ENCODE measurements around the gene ZNF620.

Gene ZNF620

GRCh38 chr3:40487172-40487571, 18.7 kb upstream of the ZNF620 start:
- H3K4me2 ChIP-seq = no peak overlapping the region
- TF ChIP-seq Cebpa-rat (IDR thresholded peaks at IDR 0.05) = no peak
- H4K20me1 ChIP-seq = no peaks in the 10 kb centered on the region
- 0 out of 20 replicates have a peak, but pooled peaks cover 0 to under 1% (median 0%) of the 10 kb centered on the region in 10 experiments for H3K4me1 ChIP-seq
- peak overlapping the region in 3 of 10 experiments; percentile 7 to 18 (median 15); a peak in 1 of 20 replicates for H3K4me3 ChIP-seq
- H3K9me3 ChIP-seq (replicated peaks in 1 of 11) = peaks cover 34 to 47% (median 42%) of the 10 kb centered on the region in 11 experiments
- H3K9ac ChIP-seq = no peak overlapping the region
- no peaks in the 10 kb centered on the region for H3K27me3 ChIP-seq
- H3K27ac ChIP-seq = no peak overlapping the region
- peaks cover 63 to 83% (median 74%) of the 10 kb centered on the region in 11 experiments for H3K36me3 ChIP-seq

- Histone ChIP-seq H3K27me3 (no peaks in the 10 kb centered on the region), H3K4me1 (no peaks in the 10 kb centered on the region), H3K4me2 (no peak overlapping the region), H3K9me3 (replicated peaks in 1 of 11) (peaks cover 28 to 33% (median 30%) of the 10 kb centered on the region in 11 experiments), H3K36me3 (peaks cover 26 to 45% (median 37%) of the 10 kb centered on the region in 11 experiments), H3K9ac (no peak overlapping the region), H3K27ac (no peak overlapping the region), H3K4me3 (no peak overlapping the region), H4K20me1 (no peaks in the 10 kb centered on the region)
- no peak for TF ChIP-seq Cebpa-rat (IDR thresholded peaks at IDR 0.05)
These were observed 14.9 kb upstream of the ZNF620 start for GRCh38 chr3:40490916-40491315.

GRCh38 chr3:40494698-40495097, 11.1 kb upstream of the ZNF620 start:
- H3K9me3 ChIP-seq (replicated peaks in 1 of 11) = no peaks in the 10 kb centered on the region

GRCh38 chr3:40497288-40497687, 8.6 kb upstream of the ZNF620 start:
- H4K20me1 ChIP-seq = no peaks in the 10 kb centered on the region
- no peak overlapping the region for H3K9ac ChIP-seq
- H3K36me3 ChIP-seq = 0 out of 22 replicates have a peak, but pooled peaks cover 0 to 4% (median 0%) of the 10 kb centered on the region in 11 experiments
- no peak for TF ChIP-seq Cebpa-rat (IDR thresholded peaks at IDR 0.05)
- H3K4me2 ChIP-seq = no peak overlapping the region
- H3K4me3 ChIP-seq = no peak overlapping the region
- 0 out of 22 replicates have a peak, but pooled peaks cover 0 to 4% (median 0%) of the 10 kb centered on the region in 11 experiments for H3K9me3 ChIP-seq (replicated peaks in 1 of 11)
- no peaks in the 10 kb centered on the region for H3K27me3 ChIP-seq
- no peak overlapping the region for H3K27ac ChIP-seq
- H3K4me1 ChIP-seq = no peaks in the 10 kb centered on the region

More at GRCh38 chr3:40494698-40495097, 11.1 kb upstream of the ZNF620 start:
- no peak overlapping the region for H3K27ac ChIP-seq
- H4K20me1 ChIP-seq = no peaks in the 10 kb centered on the region
- peaks cover 0 to 11% (median under 1%) of the 10 kb centered on the region in 11 experiments; a peak in 5 of 22 replicates for H3K36me3 ChIP-seq
- H3K27me3 ChIP-seq = no peaks in the 10 kb centered on the region
- no peak overlapping the region for H3K4me2 ChIP-seq
- no peak overlapping the region for H3K9ac ChIP-seq
- no peak for TF ChIP-seq Cebpa-rat (IDR thresholded peaks at IDR 0.05)
- no peaks in the 10 kb centered on the region for H3K4me1 ChIP-seq
- no peak overlapping the region for H3K4me3 ChIP-seq

GRCh38 chr3:40499952-40500351, 5.9 kb upstream of the ZNF620 start:
- Histone ChIP-seq H3K27ac (no peak overlapping the region), H3K9ac (no peak overlapping the region), H3K4me2 (no peak overlapping the region), H3K27me3 (peaks cover 0 to 3% (median 0%) of the 10 kb centered on the region in 11 experiments; a peak in 4 of 22 replicates), H3K4me1 (no peaks in the 10 kb centered on the region), H3K9me3 (replicated peaks in 1 of 11) (peaks cover 0 to 9% (median 0%) of the 10 kb centered on the region in 11 experiments; a peak in 3 of 22 replicates), H4K20me1 (no peaks in the 10 kb centered on the region), H3K4me3 (no peak overlapping the region), H3K36me3 (0 out of 22 replicates have a peak, but pooled peaks cover 0 to 4% (median 0%) of the 10 kb centered on the region in 11 experiments)
- TF ChIP-seq Cebpa-rat (IDR thresholded peaks at IDR 0.05) = no peak

GRCh38 chr3:40502034-40502433, 3.8 kb upstream of the ZNF620 start:
- Histone ChIP-seq H3K36me3 (0 out of 22 replicates have a peak, but pooled peaks cover 0 to 4% (median 0%) of the 10 kb centered on the region in 11 experiments), H3K4me1 (peaks cover 0 to 7% (median 5%) of the 10 kb centered on the region in 10 experiments; a peak in 10 of 20 replicates), H3K27me3 (peaks cover 8 to 18% (median 13%) of the 10 kb centered on the region in 11 experiments; a peak in 21 of 22 replicates), H3K27ac (no peak overlapping the region), H3K9ac (no peak overlapping the region), H4K20me1 (no peaks in the 10 kb centered on the region), H3K4me2 (no peak overlapping the region), H3K9me3 (replicated peaks in 1 of 11) (peaks cover 0 to 19% (median 8%) of the 10 kb centered on the region in 11 experiments; a peak in 18 of 22 replicates), H3K4me3 (no peak overlapping the region)
- TF ChIP-seq Cebpa-rat (IDR thresholded peaks at IDR 0.05) = no peak

GRCh38 chr3:40504636-40505430, 1.0 kb upstream of the ZNF620 start:
- Histone ChIP-seq H3K36me3 (0 out of 22 replicates have a peak, but pooled peaks cover 0 to 4% (median 0%) of the 10 kb centered on the region in 11 experiments), H3K4me1 (peaks cover 0 to 7% (median 5%) of the 10 kb centered on the region in 10 experiments; a peak in 10 of 20 replicates), H4K20me1 (no peaks in the 10 kb centered on the region), H3K27me3 (peaks cover 8 to 18% (median 13%) of the 10 kb centered on the region in 11 experiments; a peak in 21 of 22 replicates), H3K4me2 (no peak overlapping the region), H3K9me3 (replicated peaks in 1 of 11) (peaks cover 0 to 19% (median 8%) of the 10 kb centered on the region in 11 experiments; a peak in 18 of 22 replicates), H3K27ac (no peak overlapping the region), H3K4me3 (no peak overlapping the region), H3K9ac (no peak overlapping the region)
- no peak for TF ChIP-seq Cebpa-rat (IDR thresholded peaks at IDR 0.05)

- no peak overlapping the region for H3K4me3 ChIP-seq
- H3K4me1 ChIP-seq = no peaks in the 10 kb centered on the region
- H3K36me3 ChIP-seq = no peaks in the 10 kb centered on the region; a peak in 1 of 22 replicates
- H3K4me2 ChIP-seq = no peak overlapping the region
- peaks cover 0 to 7% (median 0%) of the 10 kb centered on the region in 11 experiments; a peak in 4 of 22 replicates for H3K27me3 ChIP-seq
- no peak for TF ChIP-seq Cebpa-rat (IDR thresholded peaks at IDR 0.05)
- no peaks in the 10 kb centered on the region for H4K20me1 ChIP-seq
- H3K9ac ChIP-seq = no peak overlapping the region
- H3K9me3 ChIP-seq (replicated peaks in 1 of 11) = no peaks in the 10 kb centered on the region; a peak in 1 of 22 replicates
- no peak overlapping the region for H3K27ac ChIP-seq
These were observed 5.3 kb downstream of the ZNF620 start for GRCh38 chr3:40511031-40511718.

- Histone ChIP-seq H3K36me3 (no peaks in the 10 kb centered on the region; a peak in 1 of 22 replicates), H3K4me1 (no peaks in the 10 kb centered on the region), H3K27me3 (no peaks in the 10 kb centered on the region), H3K9ac (no peak overlapping the region), H3K9me3 (replicated peaks in 1 of 11) (no peaks in the 10 kb centered on the region; a peak in 1 of 22 replicates), H3K4me2 (no peak overlapping the region), H3K27ac (no peak overlapping the region), H3K4me3 (no peak overlapping the region), H4K20me1 (no peaks in the 10 kb centered on the region)
- TF ChIP-seq Cebpa-rat (IDR thresholded peaks at IDR 0.05) = no peak
These were observed 10.4 kb downstream of the ZNF620 start for GRCh38 chr3:40516201-40516600.
